Suprapubic skin (tissue), 4 donors: Measurements from ENCODE around the gene CASS4. TPM values are rescaled to one million over a fixed set of nuclear protein-coding genes. Genes with fewer than 3 reads are reported as not detected.

Experiments used
- DNase-seq, 2 donors: peaks; one replicate each; pipeline ENCODE4 v3.0.0-alpha.2; 2019; ENCODE audit warnings: low spot score in 2 of 2
- H3K27ac ChIP-seq: fragments of 200-600 bp; sonication (generic); one replicate; pipeline ENCODE4 v1.5.1; 2019
- H3K27me3 ChIP-seq: fragments of 200-600 bp; sonication (generic); one replicate; pipeline ENCODE4 v1.5.1; 2019
- H3K36me3 ChIP-seq: fragments of 200-600 bp; sonication (generic); one replicate; pipeline ENCODE4 v1.5.1; 2019
- H3K4me1 ChIP-seq: fragments of 200-600 bp; sonication (generic); one replicate; pipeline ENCODE4 v1.5.1; 2019
- H3K4me3 ChIP-seq: fragments of 200-600 bp; sonication (generic); one replicate; pipeline ENCODE4 v1.5.1; 2019; ENCODE audit warnings: mild to moderate bottlenecking
- H3K9me3 ChIP-seq: fragments of 200-600 bp; sonication (generic); one replicate; pipeline ENCODE4 v1.5.1; 2019
- EP300 ChIP-seq: sonication (generic); formaldehyde crosslinking; IDR thresholded peaks from one replicate; pipeline ENCODE4 v1.6.1; 2017; ENCODE audit warnings: antibody characterized with exemption
- POLR2A ChIP-seq, 2 donors: fragments of 450-650 bp; IDR thresholded peaks; one replicate each; pipeline ENCODE4 v1.6.1; 2017; ENCODE audit warnings: antibody characterized with exemption in 2 of 2, mild to moderate bottlenecking in 2 of 2, moderate library complexity in 2 of 2
- POLR2AphosphoS5 ChIP-seq, 3 donors: sonication (generic); formaldehyde crosslinking; IDR thresholded peaks; one replicate each; pipeline ENCODE4 v1.6.1; 2017; ENCODE audit warnings: antibody characterized with exemption in 3 of 3
- WGBS: methylation state at CpG from one replicate; pipeline ENCODE4 v1.1.5; 2018; 5-methylcytosine and 5-hydroxymethylcytosine counted together
- total RNA-seq, 4 donors: library from RNA; depleted of rRNA; stranded (reverse); fragments of >200 nt; gene quantifications; one replicate each; pipeline ENCODE4 v1.1.0, GENCODE V29; 2016
- TF ChIP-seq, protein P1 (sequence below), 2 donors: fragments of 200-600 bp in 1 of 2; fragments of 450-650 bp in 1 of 2; sonication (generic) in 1 of 2; IDR thresholded peaks; one replicate each; pipeline ENCODE4 v1.5.1; 2016 to 2019; ENCODE audit warnings: antibody characterized with exemption in 2 of 2, mild to moderate bottlenecking in 1 of 2, moderate library complexity in 1 of 2

CASS4 gene
- total RNA-seq, 4 donors from 2014 or later: 0.42 to 1.9 (median 0.66) TPM

DNA sequence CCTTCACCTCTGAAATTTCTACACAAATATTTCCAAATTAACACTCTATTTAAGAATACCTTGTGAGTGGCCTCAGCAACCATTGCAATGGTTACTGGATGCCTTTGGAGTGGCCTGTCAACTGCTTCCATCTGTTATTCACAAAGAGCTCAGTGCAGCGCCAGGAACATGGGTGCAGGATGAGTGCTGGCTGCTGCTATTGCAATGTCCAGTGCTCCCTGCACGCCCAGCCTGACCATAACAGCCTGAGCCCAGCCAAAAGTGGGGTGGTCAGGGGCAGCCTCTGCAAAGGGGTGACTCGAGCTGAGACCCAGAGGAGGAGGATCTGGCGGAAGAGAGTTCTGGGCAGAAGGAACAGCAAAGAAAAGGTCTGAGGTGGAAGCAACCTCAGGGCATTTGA, 18.4 kb downstream of the CASS4 start:
- TF ChIP-seq, protein P1, sequence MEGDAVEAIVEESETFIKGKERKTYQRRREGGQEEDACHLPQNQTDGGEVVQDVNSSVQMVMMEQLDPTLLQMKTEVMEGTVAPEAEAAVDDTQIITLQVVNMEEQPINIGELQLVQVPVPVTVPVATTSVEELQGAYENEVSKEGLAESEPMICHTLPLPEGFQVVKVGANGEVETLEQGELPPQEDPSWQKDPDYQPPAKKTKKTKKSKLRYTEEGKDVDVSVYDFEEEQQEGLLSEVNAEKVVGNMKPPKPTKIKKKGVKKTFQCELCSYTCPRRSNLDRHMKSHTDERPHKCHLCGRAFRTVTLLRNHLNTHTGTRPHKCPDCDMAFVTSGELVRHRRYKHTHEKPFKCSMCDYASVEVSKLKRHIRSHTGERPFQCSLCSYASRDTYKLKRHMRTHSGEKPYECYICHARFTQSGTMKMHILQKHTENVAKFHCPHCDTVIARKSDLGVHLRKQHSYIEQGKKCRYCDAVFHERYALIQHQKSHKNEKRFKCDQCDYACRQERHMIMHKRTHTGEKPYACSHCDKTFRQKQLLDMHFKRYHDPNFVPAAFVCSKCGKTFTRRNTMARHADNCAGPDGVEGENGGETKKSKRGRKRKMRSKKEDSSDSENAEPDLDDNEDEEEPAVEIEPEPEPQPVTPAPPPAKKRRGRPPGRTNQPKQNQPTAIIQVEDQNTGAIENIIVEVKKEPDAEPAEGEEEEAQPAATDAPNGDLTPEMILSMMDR (IDR thresholded peaks at IDR 0.05): no peak
- TF ChIP-seq EP300 (no peak), POLR2A (IDR thresholded peaks at IDR 0.05) (no peak), POLR2AphosphoS5 (IDR thresholded peaks at IDR 0.05) (no peak)
- Histone ChIP-seq H3K4me3 (no peak overlapping the region), H3K36me3 (no peaks in the 10 kb centered on the region), H3K27me3 (no peaks in the 10 kb centered on the region), H3K9me3 (no peaks in the 10 kb centered on the region), H3K27ac (no peak overlapping the region), H3K4me1 (peaks cover 20% of the 10 kb centered on the region)
- 91% methylated on average over 3 of the region's 4 CpGs for WGBS
- no peak for DNase-seq

- WGBS: 89% methylated on average over 1 of the region's 1 CpG
- no peak for DNase-seq
- Histone ChIP-seq H3K9me3 (no peaks in the 10 kb centered on the region), H3K36me3 (no peaks in the 10 kb centered on the region), H3K27ac (no peak overlapping the region), H3K4me3 (no peak overlapping the region), H3K27me3 (no peaks in the 10 kb centered on the region), H3K4me1 (peaks cover 20% of the 10 kb centered on the region)
- TF ChIP-seq EP300: no peak
- no peak for TF ChIP-seq POLR2A (IDR thresholded peaks at IDR 0.05)
- TF ChIP-seq, protein P1 (IDR thresholded peaks at IDR 0.05): no peak
- TF ChIP-seq POLR2AphosphoS5 (IDR thresholded peaks at IDR 0.05): no peak
These were observed 18.9 kb downstream of the CASS4 start for GRCh38 chr20:56430957-56431356.

DNA sequence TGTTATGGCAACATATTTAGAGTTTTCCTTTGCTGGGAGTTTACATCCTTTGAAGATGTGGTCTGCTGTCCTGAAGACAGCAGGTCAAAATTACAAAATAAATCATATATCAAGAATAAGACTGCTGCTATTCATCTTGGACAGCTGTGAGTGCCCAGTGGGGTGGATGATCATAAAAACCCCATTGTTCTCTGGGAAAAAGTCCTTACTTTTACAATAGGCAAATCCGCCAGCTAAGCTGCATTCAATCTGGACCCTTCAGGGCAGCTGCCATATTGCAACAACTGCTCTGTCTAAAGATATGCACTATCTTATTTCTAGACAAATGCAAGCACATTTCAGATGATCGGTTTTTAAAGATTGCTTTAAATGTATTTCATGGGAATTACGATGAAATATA, 19.4 kb downstream of the CASS4 start:
- 84% methylated on average over 3 of the region's 3 CpGs for WGBS
- TF ChIP-seq, protein P1 (IDR thresholded peaks at IDR 0.05): no peak
- TF ChIP-seq POLR2A (IDR thresholded peaks at IDR 0.05) (no peak), POLR2AphosphoS5 (IDR thresholded peaks at IDR 0.05) (no peak), EP300 (no peak)
- no peak for DNase-seq
- H3K27me3 ChIP-seq: no peaks in the 10 kb centered on the region
- no peak overlapping the region for H3K27ac ChIP-seq
- H3K4me3 ChIP-seq: no peak overlapping the region
- no peaks in the 10 kb centered on the region for H3K36me3 ChIP-seq
- no peaks in the 10 kb centered on the region for H3K9me3 ChIP-seq
- peaks cover 20% of the 10 kb centered on the region for H3K4me1 ChIP-seq

DNA sequence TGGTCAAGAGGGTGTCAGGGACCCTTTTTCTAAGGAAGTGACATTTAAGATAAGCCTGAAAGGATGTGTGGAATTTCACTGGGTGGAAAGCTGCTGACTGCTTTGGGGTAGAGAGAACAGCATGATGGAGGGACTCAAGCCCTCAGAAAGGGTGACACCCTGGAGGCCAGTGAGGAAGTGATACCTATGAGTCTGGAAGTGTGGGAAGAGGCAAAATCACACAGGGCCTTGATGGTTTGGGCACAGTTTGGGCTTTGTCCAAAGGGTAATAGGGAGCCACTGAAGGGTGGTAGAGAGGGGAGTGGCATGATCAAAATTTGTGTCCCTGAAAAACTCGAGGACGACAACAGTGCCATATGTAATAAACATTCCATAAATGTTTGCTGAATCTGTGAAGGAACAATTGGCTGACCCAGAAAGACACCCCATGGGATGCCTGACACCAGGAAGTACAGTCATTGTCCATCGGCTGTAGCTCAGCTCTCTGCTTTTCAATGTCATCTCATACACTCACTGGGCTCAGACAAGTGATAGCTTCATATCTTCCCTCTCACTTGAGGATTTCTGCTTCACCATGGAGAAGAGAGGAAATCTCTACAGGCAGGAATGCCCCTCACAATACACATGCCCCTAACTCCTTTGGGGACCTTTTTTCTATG, 21.3 kb downstream of the CASS4 start:
- TF ChIP-seq POLR2AphosphoS5 (IDR thresholded peaks at IDR 0.05): no peak
- no peak for TF ChIP-seq EP300
- TF ChIP-seq, protein P1 (IDR thresholded peaks at IDR 0.05): no peak
- TF ChIP-seq POLR2A (IDR thresholded peaks at IDR 0.05): no peak
- Histone ChIP-seq H3K27me3 (no peaks in the 10 kb centered on the region), H3K4me3 (no peak overlapping the region), H3K36me3 (no peaks in the 10 kb centered on the region), H3K4me1 (peaks cover 20% of the 10 kb centered on the region), H3K27ac (no peak overlapping the region), H3K9me3 (no peaks in the 10 kb centered on the region)
- 60% methylated on average over 3 of the region's 3 CpGs for WGBS
- no peak for DNase-seq

DNA sequence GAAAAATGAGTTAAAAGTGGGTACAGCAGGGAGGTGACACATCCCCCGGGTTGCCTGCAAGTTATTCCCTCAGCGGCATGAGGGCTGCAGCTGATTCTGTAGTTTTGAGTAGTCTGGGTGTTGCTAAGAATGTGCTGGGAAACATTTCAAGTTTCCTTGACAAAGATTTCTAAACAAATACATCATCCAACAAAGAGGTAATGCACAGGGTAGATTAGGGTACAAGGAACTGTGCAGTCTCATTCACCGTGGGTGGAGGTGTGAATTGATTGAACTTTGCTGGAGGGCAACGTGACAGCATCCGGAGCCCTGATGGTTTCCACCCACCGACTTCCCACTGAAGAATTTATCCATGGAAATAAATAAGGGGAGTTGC, 21.8 kb downstream of the CASS4 start:
- Histone ChIP-seq H3K36me3 (no peaks in the 10 kb centered on the region), H3K4me3 (no peak overlapping the region), H3K9me3 (no peaks in the 10 kb centered on the region), H3K4me1 (peaks cover 16% of the 10 kb centered on the region), H3K27ac (no peak overlapping the region), H3K27me3 (no peaks in the 10 kb centered on the region)
- no peak for TF ChIP-seq POLR2AphosphoS5 (IDR thresholded peaks at IDR 0.05)
- DNase-seq: no peak
- WGBS: 22% methylated on average over 6 of the region's 6 CpGs
